ENCODE data around the gene PSME4. TPM values are rescaled to one million over a fixed set of nuclear protein-coding genes. Genes with fewer than 3 reads are reported as not detected.

The PSME4 gene
- total RNA-seq, 2 donors from 2014 or later = 41.6 to 49.9 TPM

Small RNAs within 50 kb of the gene (microRNA-seq; reads per million reads assigned to microRNA genes)
- 0 reads per million in 2 donors for gene MIR3682 (ENCODE audit: borderline microRNAs expressed in 2 of 2)

Other genes with a start within 250 kb of the PSME4 start
- gene CHAC2, start 203.2 kb downstream of the PSME4 start, total RNA-seq = 1 to 10 TPM; 1.5 to 3.1 TPM
- gene ASB3, start 184.0 kb downstream of the PSME4 start, total RNA-seq = 10 to 100 TPM; 12.4 to 13.0 TPM
- gene ERLEC1, start 183.9 kb downstream of the PSME4 start, total RNA-seq = 10 to 100 TPM; 47.7 to 52.7 TPM
- 1 to 10 TPM; 1.7 to 2.1 TPM for gene GPR75, start 111.0 kb downstream of the PSME4 start, total RNA-seq
- gene ACYP2, start 144.6 kb upstream of the PSME4 start, total RNA-seq = 10 to 100 TPM; 16.8 to 17.0 TPM

Measured in posterior vena cava (tissue), 2 donors.